ENCODE data around the gene MYO5C. TPM values are rescaled to one million over a fixed set of nuclear protein-coding genes. Genes with fewer than 3 reads are reported as not detected.

The MYO5C gene
- total RNA-seq, 4 donors from 2014 or later = 9.2 to 61.8 (median 21.4) TPM

DNA sequence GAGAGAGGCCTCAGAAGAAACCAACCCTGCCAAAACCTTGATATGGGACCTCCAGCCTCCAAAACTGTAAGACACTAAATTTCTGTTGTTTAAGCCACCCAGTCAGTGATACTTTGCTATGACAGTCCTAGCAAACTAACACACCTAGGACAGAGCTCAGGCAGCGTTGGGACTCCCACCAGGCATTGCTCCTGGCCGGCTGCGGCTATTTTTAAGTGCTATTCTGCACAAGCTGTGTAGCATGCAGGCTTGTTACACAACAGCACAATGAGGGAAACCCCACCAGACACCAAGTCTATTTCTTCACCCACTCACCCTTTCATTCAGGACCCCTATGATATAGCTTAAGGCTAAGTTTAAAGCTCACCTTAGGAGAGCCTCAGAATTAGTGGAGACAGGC lies 57.5 kb downstream of the MYO5C start:
- TF ChIP-seq, protein P1, sequence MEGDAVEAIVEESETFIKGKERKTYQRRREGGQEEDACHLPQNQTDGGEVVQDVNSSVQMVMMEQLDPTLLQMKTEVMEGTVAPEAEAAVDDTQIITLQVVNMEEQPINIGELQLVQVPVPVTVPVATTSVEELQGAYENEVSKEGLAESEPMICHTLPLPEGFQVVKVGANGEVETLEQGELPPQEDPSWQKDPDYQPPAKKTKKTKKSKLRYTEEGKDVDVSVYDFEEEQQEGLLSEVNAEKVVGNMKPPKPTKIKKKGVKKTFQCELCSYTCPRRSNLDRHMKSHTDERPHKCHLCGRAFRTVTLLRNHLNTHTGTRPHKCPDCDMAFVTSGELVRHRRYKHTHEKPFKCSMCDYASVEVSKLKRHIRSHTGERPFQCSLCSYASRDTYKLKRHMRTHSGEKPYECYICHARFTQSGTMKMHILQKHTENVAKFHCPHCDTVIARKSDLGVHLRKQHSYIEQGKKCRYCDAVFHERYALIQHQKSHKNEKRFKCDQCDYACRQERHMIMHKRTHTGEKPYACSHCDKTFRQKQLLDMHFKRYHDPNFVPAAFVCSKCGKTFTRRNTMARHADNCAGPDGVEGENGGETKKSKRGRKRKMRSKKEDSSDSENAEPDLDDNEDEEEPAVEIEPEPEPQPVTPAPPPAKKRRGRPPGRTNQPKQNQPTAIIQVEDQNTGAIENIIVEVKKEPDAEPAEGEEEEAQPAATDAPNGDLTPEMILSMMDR (IDR thresholded peaks at IDR 0.05; ENCODE audit: low read depth) = no peak

DNA sequence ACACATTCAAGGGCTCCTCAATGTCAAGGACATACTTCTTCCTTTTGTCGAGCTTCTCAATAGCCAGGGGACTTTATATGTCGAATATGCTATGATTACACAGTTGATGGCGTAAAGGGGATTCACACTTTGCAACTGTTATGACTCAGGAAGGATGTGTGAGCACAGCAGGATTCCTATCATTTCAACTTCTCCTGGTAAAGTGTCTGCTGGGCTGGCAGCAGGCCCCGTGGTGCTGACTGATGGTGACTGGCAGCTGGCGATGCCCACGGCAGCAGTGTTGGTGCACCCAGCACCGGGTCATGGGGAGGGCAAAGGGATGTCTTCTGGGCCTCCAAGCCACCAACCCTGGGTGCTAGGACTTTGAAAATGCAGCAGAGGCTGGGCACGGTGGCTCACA lies 59.6 kb downstream of the MYO5C start:
- TF ChIP-seq, protein P1 (IDR thresholded peaks at IDR 0.05; ENCODE audit: low read depth) = no peak

DNA sequence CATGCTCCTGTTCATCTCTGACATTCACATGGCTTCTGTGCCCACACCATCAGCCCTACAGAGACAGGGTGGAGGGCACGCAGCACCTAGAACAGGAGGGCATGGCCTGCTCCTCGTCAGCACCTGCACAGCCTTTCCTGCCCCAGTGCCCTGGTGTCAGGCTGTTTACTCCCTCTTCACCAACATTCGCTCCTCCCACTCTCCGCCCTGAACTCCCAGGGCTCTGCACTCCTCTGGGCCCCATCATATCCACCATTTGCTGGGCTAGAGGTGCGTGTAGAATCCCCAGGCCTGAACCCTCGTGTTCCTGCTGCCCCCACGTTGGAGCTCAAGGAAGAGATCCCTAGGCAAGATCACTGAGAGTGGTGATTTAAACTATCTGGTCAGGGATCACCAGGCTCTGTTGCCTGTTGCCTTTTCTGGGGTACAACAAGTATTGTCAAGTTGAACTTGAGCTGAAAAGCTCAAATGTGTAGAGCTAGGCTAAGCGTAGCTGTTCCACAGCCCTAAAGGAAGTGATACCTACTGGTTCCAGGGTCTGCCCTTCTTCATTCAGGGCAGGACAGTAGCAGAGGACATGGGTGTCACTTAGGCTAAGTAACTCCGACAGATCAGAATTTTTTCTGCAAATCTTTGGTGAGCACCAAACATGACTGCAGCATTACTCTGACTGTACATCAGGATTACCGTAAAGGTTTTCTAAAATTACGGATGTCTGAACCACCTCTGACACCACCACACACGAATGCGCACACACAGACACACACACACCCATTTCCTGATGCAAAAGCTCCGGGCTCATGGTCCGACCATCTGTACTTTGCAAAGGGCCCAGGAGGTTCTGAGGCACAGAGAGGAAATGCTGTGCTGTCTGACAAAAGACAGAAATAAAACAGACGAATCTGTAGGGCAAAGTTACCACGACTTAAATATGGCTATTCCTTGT lies 60.7 kb downstream of the MYO5C start:
- TF ChIP-seq, protein P1 (IDR thresholded peaks at IDR 0.05; ENCODE audit: low read depth) = no peak

DNA sequence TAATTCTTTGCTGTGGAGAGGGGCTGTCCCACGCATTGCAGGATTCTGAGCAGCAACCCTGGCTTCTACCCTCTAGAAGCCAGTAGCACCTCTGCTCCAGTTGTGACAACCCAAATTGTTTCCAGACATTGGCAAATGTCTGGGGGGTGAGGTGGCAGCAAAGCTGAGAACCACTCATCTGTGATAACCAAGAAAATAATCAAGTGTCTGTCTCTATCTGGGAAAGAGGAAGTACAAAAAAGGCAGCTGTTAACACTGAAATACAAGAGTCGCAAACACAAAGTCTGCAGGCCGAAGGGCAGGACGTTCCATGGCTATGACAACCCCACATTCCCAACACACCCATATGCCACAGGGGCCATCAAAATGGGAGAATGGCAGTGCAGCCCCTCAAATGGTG lies 62.2 kb downstream of the MYO5C start:
- TF ChIP-seq, protein P1 (IDR thresholded peaks at IDR 0.05; ENCODE audit: low read depth) = no peak

DNA sequence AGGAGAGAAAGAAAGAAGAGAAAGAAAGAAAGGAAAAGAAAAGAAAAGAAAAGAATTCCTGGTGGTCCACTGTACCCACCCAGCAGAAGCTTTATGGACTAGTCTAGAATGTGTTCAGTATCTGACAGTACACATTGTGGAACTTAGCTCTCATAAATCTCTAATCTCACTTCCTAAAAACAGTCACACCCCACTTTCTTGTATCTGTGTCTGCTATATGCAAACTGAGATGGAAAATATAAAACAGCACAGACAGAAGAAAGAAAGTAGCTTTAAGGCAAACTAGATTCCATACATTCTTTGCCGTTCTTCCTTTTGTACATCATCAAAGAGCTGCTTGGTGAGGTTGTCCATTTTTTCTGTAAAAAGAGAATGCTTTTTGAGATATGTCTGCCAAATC lies 63.3 kb downstream of the MYO5C start:
- TF ChIP-seq, protein P1 (IDR thresholded peaks at IDR 0.05; ENCODE audit: low read depth) = no peak

DNA sequence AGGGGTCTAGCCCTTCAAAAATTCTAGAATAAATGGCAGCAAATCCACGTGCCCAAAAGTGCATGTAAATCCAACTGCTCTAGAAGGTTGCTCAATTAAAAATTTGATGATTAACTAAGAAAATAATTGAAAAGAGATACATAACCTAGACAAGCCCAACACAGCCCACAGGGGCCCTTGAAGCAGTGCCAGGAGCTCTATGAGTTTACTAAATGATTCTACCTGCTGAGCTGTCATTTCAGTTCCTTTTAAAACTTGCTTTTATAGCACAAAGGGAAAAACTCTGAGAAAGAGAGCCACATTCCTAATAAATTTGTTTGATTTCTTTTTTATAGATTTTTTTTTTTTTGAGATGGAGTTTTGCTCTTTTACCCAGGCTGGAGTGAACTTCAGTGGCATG lies 65.5 kb downstream of the MYO5C start:
- TF ChIP-seq, protein P1 (IDR thresholded peaks at IDR 0.05; ENCODE audit: low read depth) = no peak

DNA sequence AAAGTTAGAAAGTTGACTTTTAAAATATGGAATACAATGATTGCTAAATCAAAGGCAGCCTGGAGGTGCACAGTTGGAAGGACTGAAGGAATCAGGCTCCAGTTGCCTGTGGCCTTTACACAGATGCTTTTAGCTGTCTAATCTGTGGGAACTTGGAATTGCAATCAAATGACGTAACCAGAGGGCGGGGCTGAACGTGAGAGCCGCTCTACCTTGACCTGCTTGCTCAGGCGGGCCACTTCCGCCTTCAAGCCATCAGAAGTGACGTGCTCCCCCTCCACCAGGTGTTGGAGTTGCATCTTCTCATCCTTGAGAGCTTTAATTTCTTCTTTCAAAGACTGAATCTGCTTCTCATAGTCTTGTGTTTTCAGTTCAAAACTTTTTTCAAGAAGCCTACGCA lies 66.7 kb downstream of the MYO5C start:
- TF ChIP-seq, protein P1 (IDR thresholded peaks at IDR 0.05; ENCODE audit: low read depth) = no peak

Data from subcutaneous adipose tissue (tissue), 4 donors.